GM04503 (cell line): ENCODE data around the gene CCDC88C.

Experiments
- DNase-seq: peaks from one replicate; pipeline ENCODE4 v3.0.0-alpha.2; 2012; ENCODE audit warnings: low read depth

The CCDC88C gene

GRCh38 chr14:91292491-91292890, 125.1 kb downstream of the CCDC88C start:
- DNase-seq = no peak

GRCh38 chr14:91291786-91292405, 125.7 kb downstream of the CCDC88C start:
- no peak for DNase-seq

- no peak for DNase-seq
Measured at GRCh38 chr14:91290986-91291385, 126.6 kb downstream of the CCDC88C start.

GRCh38 chr14:91289464-91289863, 128.2 kb downstream of the CCDC88C start:
- no peak for DNase-seq

- DNase-seq = no peak
Measured at GRCh38 chr14:91288876-91289275, 128.7 kb downstream of the CCDC88C start.

- DNase-seq = no peak
Measured at GRCh38 chr14:91286530-91286937, 131.1 kb downstream of the CCDC88C start.

- DNase-seq = no peak
Measured at GRCh38 chr14:91284791-91285548, 132.7 kb downstream of the CCDC88C start.

GRCh38 chr14:91284146-91284790, 133.4 kb downstream of the CCDC88C start:
- DNase-seq = peak; percentile 53

- no peak for DNase-seq
Measured at GRCh38 chr14:91283666-91284065, 134.0 kb downstream of the CCDC88C start.

- DNase-seq = no peak
Measured at GRCh38 chr14:91282954-91283645, 134.5 kb downstream of the CCDC88C start.

- DNase-seq = no peak
Measured at GRCh38 chr14:91281346-91281745, 136.3 kb downstream of the CCDC88C start.

GRCh38 chr14:91280129-91280528, 137.5 kb downstream of the CCDC88C start:
- DNase-seq = no peak

- DNase-seq = no peak
Measured at GRCh38 chr14:91279354-91279753, 138.3 kb downstream of the CCDC88C start.

GRCh38 chr14:91278383-91278715, 139.3 kb downstream of the CCDC88C start:
- DNase-seq = no peak

- no peak for DNase-seq
Measured at GRCh38 chr14:91277546-91278382, 139.9 kb downstream of the CCDC88C start.

- no peak for DNase-seq
Measured at GRCh38 chr14:91274796-91275195, 142.8 kb downstream of the CCDC88C start.

GRCh38 chr14:91273885-91274273, 143.7 kb downstream of the CCDC88C start:
- DNase-seq = no peak

- DNase-seq = no peak
Measured at GRCh38 chr14:91273273-91273884, 144.2 kb downstream of the CCDC88C start.

GRCh38 chr14:91272341-91273272, 145.0 kb downstream of the CCDC88C start:
- DNase-seq = no peak

- no peak for DNase-seq
Measured at GRCh38 chr14:91271639-91272038, 146.0 kb downstream of the CCDC88C start.
